ENCODE data around the gene PCNX1.
"Not testable (repeated sequence)": the region's sequence is repeated elsewhere in the genome, so short reads cannot be mapped to it uniquely, and the experiment has no call there.

The PCNX1 gene

DNA sequence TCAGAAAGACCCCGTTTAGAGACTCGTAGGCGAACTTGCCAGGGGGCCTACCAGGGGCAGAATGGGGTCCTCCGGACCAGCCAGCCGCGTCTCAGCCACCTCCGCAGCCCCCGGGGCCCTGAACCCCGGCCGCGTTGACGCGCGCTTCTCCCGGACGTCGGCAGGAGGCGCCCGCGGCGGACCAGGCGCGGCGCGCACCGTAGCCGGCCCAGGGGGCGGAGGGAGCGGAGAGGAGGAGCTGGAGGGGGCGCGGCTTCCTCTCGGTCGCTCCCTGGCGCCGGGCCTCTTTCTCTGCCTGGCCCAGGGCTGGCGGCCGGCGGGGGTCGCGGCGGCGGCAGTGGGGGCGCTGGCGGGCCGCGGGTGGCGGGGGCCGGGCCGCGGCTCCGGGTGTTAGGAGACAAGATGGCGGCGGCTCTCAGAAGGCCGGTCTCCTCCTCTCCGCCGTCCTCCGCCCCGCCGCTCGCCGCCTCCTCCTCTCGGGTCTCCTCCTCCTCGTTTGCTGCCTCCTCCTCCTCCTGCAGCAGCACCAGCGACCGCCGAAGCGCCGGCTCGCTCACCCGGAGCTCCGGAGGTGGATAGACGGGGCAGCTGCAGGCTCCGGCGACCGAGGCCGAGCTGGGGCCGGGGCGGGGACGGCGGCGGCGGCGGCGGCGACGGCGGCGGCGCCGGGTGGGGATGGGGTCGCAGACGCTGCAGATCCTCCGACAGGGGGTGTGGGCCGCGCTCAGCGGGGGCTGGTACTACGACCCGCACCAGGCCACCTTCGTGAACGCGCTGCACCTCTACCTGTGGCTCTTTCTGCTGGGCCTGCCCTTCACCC is at the start of gene PCNX1:
TSS of gene PCNX1 (plus strand) at position 284 of the 820 bp plus-strand sequence. CDS start at position 676, 392 bp downstream.
- peak; percentile 84 to 85 for DNase-seq (ENCODE audit: low read depth in 2 of 2)

DNA sequence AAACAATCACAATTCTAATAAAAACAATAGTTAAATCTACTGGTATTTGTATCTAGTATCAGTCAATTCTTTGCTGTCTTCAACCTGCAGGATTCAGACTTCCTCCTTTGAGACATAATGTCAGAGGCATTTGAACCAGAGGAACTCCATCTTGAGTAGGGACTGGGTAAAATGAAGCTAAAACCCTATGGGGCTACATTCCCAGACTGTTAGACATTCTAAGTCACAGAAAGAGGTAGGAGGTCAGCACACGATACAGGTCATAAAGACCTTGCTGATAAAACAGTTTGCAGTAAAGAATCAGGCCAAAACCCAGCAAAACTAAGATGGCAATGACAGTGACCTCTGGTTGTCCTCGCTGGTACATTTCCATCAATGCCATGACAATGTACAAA is 49.8 kb upstream of the PCNX1 start:
- DNase-seq (ENCODE audit: low read depth in 2 of 2): no peak

DNA sequence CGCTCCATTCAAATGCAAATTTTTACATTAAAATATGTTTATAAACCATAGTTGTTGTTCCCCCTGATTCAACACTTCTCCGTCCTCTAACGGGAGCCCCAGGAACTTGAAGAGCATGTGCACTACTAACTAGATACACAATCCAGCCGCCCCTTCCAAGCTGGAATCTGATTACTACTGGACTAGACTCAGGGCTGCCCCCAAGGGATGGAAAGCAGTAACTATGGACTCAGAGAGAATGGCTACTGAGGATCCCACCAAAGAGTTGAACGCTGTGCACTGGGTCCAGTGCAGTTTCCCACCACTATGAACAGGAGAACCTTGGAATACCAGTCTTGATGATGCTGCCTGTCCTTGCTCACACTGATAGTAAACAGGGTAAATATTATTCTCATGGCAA is 48.6 kb upstream of the PCNX1 start:
- no peak for DNase-seq (ENCODE audit: low read depth in 2 of 2)

DNA sequence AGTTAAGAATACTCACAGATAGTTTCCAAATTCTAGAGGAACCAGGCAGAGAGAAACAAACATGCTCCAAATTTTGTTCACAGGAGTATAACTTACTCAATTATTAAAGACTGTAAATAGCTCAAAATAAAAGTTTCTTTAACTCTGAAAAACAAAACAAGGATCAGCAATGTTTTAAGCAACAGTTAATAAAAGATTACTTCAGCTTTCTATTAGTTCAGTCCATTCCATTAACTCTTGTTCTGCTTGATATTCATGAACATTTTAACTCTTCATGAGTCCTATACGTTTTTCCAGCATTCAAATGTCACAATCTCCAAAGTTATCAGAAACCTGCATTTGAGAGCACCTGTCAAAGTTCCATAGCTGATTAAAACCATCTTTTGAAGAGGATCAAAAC is 40.3 kb upstream of the PCNX1 start:
- DNase-seq (ENCODE audit: low read depth in 2 of 2): not testable (repeated sequence)

DNA sequence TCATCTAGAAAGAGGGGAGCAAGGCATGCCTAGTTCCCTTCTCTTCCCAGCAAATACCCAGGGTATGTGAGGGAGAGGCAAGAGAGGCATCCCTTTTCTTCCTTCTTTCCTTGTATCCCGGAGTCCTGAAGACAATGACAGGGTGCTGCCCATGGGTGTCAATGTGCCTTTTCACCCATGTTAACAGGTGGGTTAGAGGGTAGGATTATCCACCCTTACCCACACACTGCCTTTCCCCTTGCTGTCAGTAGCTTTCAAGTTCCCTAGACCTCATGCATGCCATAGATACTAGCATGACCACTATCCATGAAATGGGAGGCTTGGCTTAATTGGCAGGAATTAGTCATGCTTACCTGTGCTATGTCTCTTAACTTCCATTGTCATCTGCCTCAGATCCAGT is 36.3 kb upstream of the PCNX1 start:
- no peak for DNase-seq (ENCODE audit: low read depth in 2 of 2)

DNA sequence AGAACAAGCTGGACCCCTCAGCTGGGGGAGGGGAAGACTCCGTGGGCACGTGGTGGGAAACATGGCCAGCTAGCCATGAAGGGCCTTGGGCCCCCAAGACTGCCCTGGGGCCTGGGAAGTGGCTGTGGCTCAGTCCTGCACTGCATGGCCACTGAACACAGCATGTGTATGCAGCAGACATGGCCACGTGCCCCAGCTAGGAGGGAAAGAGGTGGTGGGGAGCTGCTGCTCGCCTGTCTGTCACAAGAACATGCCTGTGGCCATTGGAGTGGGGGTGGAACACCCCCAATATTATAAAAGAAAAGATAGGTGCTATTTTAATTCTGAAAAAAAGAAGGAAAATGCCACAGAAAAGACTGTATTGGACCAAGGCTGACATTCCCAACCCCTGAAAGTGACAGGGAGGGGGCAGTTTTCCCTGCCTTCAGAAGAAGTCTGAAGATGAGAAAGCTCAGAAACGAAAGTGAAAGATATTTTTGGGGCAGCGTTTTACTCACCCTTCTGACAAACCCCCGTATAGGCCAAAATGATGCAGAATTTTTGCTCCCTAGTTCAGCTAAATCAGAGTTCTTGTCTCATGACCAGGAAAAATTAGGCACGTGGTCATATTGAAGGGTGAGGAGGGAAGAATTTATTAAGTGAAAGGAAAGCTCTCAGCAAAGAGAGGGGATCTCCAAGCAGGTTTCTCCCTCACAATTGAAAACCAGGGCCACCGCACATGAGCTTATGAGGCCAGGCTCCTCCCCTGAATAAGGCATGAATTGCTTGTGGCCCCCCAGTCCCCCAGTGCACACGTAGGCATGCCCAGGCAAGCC is 35.2 kb upstream of the PCNX1 start:
- peak in 1 of 2 donors; percentile 18 for DNase-seq (ENCODE audit: low read depth in 2 of 2)

DNA sequence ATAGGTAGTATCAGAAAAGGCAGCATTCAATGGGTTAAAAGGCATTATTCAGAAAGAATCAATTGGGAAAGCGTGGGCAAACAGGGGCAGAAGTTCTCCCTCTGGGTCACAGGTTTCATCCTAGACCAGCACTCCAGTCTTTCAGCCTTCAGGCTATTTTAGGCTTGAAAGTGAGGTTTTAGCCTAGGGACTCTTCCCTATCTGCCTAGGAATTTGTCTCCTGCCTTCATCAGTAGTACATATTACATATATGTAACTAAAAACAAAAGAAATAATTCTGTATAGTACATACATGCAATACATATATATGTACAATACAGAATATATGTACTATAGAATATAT is 34.6 kb upstream of the PCNX1 start:
- no peak for DNase-seq (ENCODE audit: low read depth in 2 of 2)

DNA sequence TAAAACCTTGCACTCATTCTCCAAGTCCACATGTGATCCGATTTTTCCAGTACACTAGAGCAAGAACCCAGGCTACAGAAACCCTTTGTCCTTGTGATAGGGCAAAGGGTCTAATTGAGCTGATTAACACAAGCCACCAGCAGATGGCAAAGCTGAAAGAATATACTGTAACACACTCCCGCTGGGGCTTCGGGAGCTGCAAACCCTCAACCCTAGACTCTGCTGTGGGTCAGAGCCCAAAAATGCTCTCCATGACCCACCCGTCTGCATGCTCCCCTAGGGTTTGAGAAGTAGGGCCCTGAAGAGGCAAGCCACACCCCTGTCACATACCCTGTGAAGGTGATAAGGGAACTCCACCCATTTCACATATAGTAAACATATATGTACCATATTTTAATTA is 33.6 kb upstream of the PCNX1 start:
- DNase-seq (ENCODE audit: low read depth in 2 of 2): no peak

DNA sequence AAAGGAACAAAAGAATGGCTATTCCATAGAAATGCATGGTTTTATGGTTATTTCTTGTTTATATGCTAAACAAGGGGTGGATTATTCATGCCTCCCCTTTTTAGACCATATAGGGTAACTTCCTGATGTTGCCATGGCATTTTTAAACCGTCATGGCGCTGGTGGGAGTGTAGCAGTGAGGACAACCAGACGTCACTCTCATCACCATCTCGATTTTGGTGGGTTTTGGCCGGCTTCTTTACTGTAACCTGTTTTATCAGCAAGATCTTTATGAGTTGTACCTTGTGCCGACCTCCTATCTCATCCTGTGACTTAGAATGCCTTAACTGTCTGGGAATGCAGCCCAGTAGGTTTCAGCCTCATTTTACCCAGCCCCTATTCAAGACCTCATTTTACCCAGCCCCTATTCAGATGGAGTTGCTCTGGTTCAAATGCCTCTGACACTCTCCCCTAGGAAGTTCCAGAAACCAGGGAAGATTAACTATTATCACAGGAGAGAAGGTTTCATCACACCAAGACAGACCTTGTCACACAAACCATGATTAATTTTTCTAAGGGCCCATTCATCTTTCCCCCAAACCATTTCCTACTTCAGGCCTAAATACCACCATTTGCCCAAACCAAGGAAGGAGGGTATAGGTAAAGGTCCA is 31.3 kb upstream of the PCNX1 start:
- not testable (repeated sequence) for DNase-seq (ENCODE audit: low read depth in 2 of 2)

DNA sequence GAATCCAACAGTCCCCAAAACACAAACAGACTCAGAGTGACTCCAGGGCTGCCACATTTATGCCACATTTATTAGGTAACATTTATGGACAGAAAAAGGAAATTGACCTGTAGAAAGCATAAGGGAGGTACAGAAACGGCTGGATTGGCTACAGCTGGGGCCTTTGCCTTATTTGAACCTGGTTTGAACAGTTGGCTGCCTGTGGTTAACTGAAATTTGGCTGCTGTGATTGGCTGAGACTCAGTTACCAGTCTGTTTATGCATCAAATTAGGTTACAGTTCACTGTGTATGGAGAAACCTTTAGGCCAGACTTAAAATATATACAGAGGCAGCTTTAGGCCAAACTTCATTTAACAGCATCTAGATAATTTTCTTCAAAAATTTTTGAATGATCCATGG is 27.8 kb upstream of the PCNX1 start:
- DNase-seq (ENCODE audit: low read depth in 2 of 2): no peak

DNA sequence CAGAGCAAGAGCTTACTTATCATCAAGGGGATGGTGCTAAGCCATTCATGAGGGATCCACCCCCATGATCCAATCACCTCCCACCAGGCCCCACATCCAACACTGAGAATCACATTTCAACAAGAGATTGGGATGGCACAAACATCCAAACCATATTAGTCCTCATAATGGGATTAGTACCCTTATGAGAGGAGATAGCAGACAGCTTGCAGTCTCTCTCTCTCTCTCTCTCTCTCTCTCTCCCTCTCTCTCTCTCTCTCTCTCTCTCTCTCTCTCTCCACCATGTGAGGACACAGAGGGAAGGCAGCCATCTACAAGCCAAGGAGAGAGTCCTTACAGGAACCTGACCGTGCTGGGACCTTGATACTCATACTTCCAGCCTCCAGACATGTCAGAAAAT is 26.4 kb upstream of the PCNX1 start:
- not testable (repeated sequence) for DNase-seq (ENCODE audit: low read depth in 2 of 2)

DNA sequence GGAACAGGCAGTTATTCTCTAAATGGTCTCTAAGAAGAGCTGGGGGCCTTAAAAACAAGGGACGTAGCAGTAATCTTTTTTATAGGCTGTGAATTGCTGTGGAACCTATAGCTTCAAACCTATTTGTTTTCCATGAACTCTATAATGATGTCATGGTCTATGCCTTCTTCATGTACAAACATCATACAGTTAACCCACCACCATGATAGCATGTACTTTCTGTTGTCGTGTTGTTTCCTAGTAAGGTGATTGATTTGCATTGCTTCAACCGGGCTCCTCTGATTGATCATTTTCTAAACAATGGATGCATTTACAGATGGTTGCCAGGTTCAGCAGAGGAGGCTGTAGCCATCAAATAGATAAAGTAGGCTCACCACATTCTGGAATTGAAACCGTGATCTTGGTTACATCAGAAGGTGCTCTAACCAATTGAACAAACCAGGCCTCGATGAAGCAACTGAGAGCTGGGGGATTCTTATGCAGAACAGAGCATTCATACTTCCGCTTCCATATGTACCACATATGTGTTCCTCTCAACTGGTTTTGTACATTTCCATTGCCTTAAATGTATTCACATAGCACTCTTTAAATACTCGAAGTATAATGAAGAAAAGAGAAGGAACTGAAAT is 25.6 kb upstream of the PCNX1 start:
- DNase-seq (ENCODE audit: low read depth in 2 of 2): no peak

DNA sequence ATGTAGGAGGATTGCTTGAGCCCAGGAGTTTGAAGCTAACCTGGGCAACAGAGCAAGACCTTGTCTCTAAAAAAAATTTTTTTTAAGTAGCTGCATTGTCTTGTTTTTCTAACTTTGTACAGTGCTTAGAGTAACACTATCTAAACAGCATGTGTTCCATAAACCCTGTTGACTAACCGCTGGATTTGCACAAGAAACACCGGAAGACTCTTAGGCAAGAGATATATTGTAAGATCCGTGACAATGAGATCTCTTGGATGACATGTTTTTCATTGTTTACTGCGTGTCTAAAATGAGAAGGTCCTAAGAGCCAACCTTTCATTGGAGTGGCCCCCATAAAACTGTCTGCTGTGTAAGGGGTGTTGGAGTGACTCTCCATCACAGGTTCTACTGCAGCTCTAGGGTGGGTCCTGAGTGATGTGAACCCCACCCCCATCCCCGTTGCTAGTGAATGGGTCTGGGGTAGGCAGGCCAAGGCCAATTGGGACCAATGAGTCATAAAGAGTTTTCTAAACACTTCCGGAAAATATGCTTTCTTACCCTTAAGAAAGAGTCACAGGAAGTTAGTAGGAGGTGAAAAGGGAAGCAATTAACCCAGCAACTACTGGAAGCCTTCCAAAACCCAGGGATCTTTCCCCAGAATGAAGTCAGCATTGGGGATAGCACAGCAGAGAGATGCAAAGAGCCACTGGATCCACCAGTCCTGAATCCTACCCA is 24.3 kb upstream of the PCNX1 start:
- no peak for DNase-seq (ENCODE audit: low read depth in 2 of 2)

DNA sequence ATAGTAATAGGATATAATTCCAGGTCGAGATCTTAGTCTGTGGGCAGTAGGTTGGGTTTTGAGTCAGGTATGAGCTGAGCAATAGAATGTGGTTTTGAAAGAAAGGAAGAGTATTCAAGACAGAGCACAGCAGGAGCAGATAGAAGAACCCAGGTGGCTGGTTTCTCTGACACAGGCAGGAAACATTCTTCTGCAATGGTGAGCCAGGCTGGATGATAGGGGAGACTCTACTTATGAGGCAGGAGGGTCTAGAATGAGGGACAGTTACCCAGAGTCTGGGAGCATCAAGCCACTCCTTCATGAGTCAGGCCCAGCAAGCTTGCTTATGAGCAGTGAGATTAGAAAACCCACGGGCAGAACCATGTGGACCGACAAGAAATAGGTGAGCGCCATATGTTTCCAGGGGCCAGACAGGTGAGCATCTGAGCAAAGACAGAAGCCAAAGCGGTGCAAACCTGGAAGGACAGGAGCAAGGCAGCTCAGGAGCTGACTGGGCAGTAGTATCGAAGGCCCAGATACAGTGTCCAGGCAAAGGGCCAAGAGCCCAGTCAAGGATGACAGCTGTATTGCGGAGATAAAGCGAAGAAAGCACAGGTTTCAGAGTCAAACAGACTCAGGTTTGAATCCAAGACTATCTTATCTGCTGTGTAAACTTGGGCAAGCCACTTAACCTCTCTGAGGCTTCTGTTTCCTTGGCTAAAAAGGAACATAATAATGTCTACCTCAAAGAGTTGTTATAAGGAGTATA is 22.5 kb upstream of the PCNX1 start:
- no peak for DNase-seq (ENCODE audit: low read depth in 2 of 2)

DNA sequence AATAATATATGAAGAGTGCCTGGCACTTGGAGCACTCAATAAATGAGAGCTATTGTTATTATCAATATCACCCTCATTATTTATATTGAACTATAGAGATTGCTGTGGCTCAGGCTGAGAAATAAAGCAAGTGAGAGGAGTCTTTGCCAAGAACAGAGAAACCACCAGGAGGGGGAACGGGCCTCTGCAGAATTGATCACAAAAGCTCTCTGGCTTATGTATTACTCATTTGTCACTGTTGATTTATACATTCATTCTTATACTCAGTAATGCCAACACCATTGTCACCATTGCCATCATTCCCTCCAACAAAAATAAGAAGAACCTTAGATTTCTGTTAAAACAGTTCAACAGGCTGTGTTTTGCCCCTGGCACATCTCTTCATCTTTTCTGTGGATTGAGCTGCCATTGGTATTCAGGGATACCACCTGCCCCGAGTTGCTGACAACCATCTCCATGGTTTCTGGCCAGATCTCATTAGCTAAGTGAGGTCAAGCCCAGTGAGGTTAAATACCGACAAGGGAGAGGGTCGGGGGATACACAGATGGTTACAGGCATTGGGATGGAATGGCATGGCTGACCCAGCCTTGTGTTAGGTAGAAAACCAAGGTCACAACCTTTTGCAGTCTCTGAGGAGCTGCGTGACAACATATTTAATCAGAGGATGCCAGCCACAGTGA is 21.8 kb upstream of the PCNX1 start:
- DNase-seq (ENCODE audit: low read depth in 2 of 2): no peak

DNA sequence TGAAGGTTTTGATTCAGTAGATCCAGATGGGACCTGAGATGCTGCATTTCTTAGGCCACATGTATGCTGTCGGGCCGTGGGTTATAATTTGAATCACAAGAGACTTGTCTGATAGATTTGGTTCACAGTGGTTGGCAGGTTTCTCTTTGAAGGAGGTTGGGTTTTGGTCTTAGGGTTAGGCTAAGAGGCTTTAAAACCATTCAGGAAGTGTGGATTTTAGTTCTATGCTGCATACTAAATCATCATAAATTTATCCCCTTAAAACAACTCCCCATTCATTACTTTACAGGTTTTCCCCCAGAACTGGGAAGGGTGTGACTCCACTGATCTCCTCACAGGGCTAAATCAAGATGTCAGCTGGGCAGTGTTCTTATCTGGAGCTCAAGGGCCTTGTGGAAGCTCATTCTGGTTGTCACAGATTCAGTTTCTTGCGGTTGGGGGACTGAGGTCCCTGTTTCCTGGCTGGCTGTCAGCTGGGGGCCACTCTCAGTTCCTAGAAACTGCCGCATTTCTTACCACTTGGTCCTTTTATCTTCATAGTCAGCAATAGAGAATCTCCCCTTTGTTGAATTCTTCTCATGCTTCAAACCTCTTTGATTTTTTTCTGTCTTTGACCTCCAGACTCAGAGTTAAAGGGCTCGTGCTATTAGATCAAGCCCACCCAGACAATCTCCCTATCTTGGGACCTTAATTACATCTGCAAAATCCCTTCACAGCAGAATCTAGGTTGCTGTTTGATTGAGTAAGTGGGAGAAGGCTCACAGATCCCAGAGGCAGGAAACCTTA is 20.6 kb upstream of the PCNX1 start:
- no peak for DNase-seq (ENCODE audit: low read depth in 2 of 2)

DNA sequence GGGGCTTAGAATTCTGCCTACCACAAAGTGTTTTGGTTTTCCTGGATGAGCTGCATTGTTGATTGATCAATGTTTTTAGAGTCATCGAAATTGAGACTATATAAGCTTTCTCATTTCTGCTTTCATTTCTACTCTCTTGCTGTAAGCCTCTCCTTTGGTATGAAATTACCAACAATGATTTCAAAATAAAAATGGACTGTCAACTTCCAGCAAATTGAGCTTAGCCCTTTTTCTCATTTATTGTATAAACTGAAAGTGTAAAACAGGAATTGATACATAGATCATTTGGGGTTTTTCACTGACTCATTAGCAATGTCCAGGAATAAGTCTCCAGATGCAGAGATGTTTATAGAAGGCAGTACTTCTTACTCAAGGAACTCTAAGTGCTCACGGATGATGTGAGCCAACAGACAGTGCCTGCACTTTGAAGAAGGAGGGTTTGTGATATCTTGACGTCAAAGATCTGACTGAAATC is 20.0 kb upstream of the PCNX1 start:
- DNase-seq (ENCODE audit: low read depth in 2 of 2): no peak

DNA sequence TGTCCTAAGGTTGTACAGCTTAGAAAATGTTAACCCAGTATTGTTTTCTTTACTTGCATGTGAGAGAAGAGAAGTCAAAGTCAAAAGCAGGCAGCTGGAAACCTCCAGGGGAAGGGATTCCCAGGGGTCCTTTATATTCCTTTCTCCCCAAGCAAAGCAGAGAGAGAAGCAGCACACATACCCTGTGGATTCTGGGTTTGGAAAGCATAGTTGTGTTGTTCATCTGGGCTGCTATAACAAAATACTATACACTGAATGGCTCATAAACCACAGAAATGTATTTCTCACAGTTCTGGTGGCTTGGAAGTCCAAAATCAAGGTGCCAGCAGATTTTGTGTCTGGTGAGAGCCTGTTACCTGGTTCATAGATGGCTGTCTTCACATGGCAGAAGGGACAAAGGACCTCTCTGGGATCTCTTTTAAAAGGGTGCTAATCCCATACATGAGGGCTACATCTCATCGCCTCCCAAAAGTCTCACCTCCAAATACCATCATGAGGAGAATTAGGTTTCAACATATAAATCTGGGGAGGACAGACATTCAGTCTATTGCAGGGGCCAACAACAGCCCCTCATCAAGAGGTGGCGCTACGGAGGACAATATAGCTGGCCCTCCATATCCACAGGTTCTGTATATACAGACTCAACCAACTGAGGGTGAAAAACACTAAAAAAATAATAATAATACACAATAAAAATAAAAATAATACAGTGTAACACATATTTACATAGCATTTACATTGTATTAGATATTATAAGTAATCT is 19.3 kb upstream of the PCNX1 start:
- DNase-seq (ENCODE audit: low read depth in 2 of 2): no peak
